H1 (cell line): ENCODE results near the gene HS1BP3. TPM values are rescaled to one million over a fixed set of nuclear protein-coding genes. Genes with fewer than 3 reads are reported as not detected.
A peak's percentile ranks its signal among the peaks of the same experiment; 100 is the strongest.

Experiments
- ASH2L ChIP-seq: fragments of 200-600, 300-600 bp; sonication (generic); IDR thresholded peaks from one replicate; pipeline ENCODE4 v1.7.1; 2017; ENCODE audit warnings: low read length
- E2F6 ChIP-seq: IDR thresholded peaks from 2 replicates; pipeline ENCODE4 v1.6.1; 2012; ENCODE audit warnings: inconsistent platforms
- EZH2 ChIP-seq: fragments of 200-600 bp; sonication (generic); IDR thresholded peaks from 2 replicates; pipeline ENCODE4 v1.7.1; 2012; ENCODE audit warnings: low read depth, mild to moderate bottlenecking, moderate library complexity, low read length, inconsistent platforms; ENCODE audit not compliant: severe bottlenecking
- GABPA ChIP-seq: IDR thresholded peaks from 2 replicates; pipeline ENCODE4 v1.6.1; 2011; ENCODE audit warnings: mild to moderate bottlenecking, low read length, moderate library complexity, borderline replicate concordance; ENCODE audit not compliant: insufficient read depth
- JUN ChIP-seq: IDR thresholded peaks from 2 replicates; pipeline ENCODE4 v1.6.1; 2011; ENCODE audit warnings: low read depth, mild to moderate bottlenecking, improper control_type of control experiment, low read length
- MAFK ChIP-seq: IDR thresholded peaks from 2 replicates; pipeline ENCODE4 v1.6.1; 2012; ENCODE audit warnings: low read depth, mild to moderate bottlenecking, improper control_type of control experiment, low read length
- MAX ChIP-seq: IDR thresholded peaks from 2 replicates; pipeline ENCODE4 v1.6.1; 2012; ENCODE audit warnings: inconsistent platforms
- POLR2A ChIP-seq, 2 experiments: IDR thresholded peaks; 1 replicate in 1 of 2; 2 replicates in 1 of 2; pipeline ENCODE4 v1.6.1; 2011; ENCODE audit warnings: low read depth in 2 of 2, low read length in 2 of 2, mild to moderate bottlenecking in 2 of 2; ENCODE audit errors: control extremely low read depth in 1 of 2
- SP1 ChIP-seq: IDR thresholded peaks from 2 replicates; pipeline ENCODE4 v1.6.1; 2011; ENCODE audit warnings: low read depth, low read length
- TAF1 ChIP-seq: IDR thresholded peaks from 2 replicates; pipeline ENCODE4 v1.6.1; 2011; ENCODE audit warnings: mild to moderate bottlenecking, low read depth, low read length
- YY1 ChIP-seq: IDR thresholded peaks from 2 replicates; pipeline ENCODE4 v1.6.1; 2011; ENCODE audit warnings: low read depth, mild to moderate bottlenecking, low read length
- ZNF274 ChIP-seq: IDR thresholded peaks from 2 replicates; pipeline ENCODE4 v1.7.0; 2012; ENCODE audit warnings: low read length, borderline replicate concordance; ENCODE audit errors: extremely low read depth
- polyA plus RNA-seq, 7 experiments: library from polyadenylated mRNA; depleted of rRNA in 3 of 7; stranded (reverse) in 5 of 7; unstranded in 2 of 7; fragments of >200 nt in 5 of 7; fragments of 200-250 nt in 2 of 7; gene quantifications; 1 replicate in 5 of 7; 2 replicates in 1 of 7; 4 replicates in 1 of 7; pipeline versions ENCODE4 v1.2.1 to v1.2.3, GENCODE V29; 2011 to 2013; ENCODE audit warnings: missing spikeins in 2 of 7, mixed read lengths in 2 of 7
- total RNA-seq: library from RNA; stranded (reverse); fragmentation: NEBNext Ultra II Directional; extraction: Animal tissue kit (Norgen Biotek cat#: 25700); gene quantifications from 2 replicates; pipeline ENCODE4 v1.2.1, GENCODE V29; 2021

HS1BP3 gene
- total and polyA plus RNA-seq, 2 of the 8 experiments (the other 6 are each of a cell fraction or from before 2014, with no cell fraction given), result 11.1 to 11.3 TPM

GRCh38 chr2:20584399-20585358, 66.2 kb downstream of the HS1BP3 start (continued):
- TF ChIP-seq ASH2L (peak; percentile 51), TAF1 (0 out of 2 replicates have a peak, but pooled peaks have one; percentile 13), MAFK (peak; percentile 27; the same call in 1 of the 2 replicates), MAX (peak; percentile 87), JUN (peak; percentile 98), GABPA (no peak), SP1 (peak; percentile 62), ZNF274 (no peak), E2F6 (peak; percentile 77), POLR2A (IDR thresholded peaks at IDR 0.05; ENCODE audit: control extremely low read depth in 1 of 2, low read depth in 2 of 2, low read length in 2 of 2) (peak in 1 of 2 experiments; percentile 56; a peak in 1 of 3 replicates), EZH2 (no peak), YY1 (0 out of 2 replicates have a peak, but pooled peaks have one; percentile 13)
- TF ChIP-seq, all 59 proteins: peak for 16
